Tibial artery (tissue), 4 donors: ENCODE results near the gene NAA25.

ENCODE experiments used
- DNase-seq, 2 donors: peaks; one replicate each; pipeline ENCODE4 v3.0.0-alpha.2; 2019
- H3K27ac ChIP-seq, 2 donors: fragments of 200-600 bp; sonication (generic) in 1 of 2; 1 replicate in 1 of 2; 2 replicates in 1 of 2; pipeline ENCODE4 v1.5.1; 2018 to 2019; ENCODE audit warnings: mild to moderate bottlenecking in 1 of 2
- H3K27me3 ChIP-seq, 2 donors: fragments of 200-600 bp; sonication (generic) in 1 of 2; one replicate each; pipeline versions ENCODE4 v1.5.1 to v1.6.0; 2016 to 2019
- H3K36me3 ChIP-seq, 3 donors: fragments of 200-600 bp; sonication (generic) in 2 of 3; one replicate each; pipeline ENCODE4 v1.5.1; 2016 to 2019; ENCODE audit warnings: mild to moderate bottlenecking in 2 of 3
- H3K4me1 ChIP-seq, 4 donors: fragments of 200-600 bp; sonication (generic) in 2 of 4; 1 replicate in 3 of 4; 2 replicates in 1 of 4; pipeline ENCODE4 v1.5.1; 2016 to 2019
- H3K4me3 ChIP-seq, 2 donors: fragments of 200-600 bp; sonication (generic) in 1 of 2; 1 replicate in 1 of 2; 2 replicates in 1 of 2; pipeline ENCODE4 v1.5.1; 2018 to 2019; ENCODE audit warnings: mild to moderate bottlenecking in 2 of 2
- H3K9me3 ChIP-seq, 3 donors: fragments of 200-600 bp; sonication (generic) in 1 of 3; one replicate each; pipeline ENCODE4 v1.5.1; 2016 to 2019
- intact Hi-C: fragments of 100-400 bp; cut with DNase I; formaldehyde crosslinking; loops from one replicate; pipeline ENCODE4 v1.15.0; 2023; ENCODE audit warnings: low total_unique reads
- TF ChIP-seq, protein P1 (sequence below), 2 experiments: fragments of 200-600 bp in 1 of 2; fragments of 450-650 bp in 1 of 2; IDR thresholded peaks; one replicate each; pipeline ENCODE4 v1.5.1; 2017 to 2019; ENCODE audit warnings: antibody characterized with exemption in 2 of 2, mild to moderate bottlenecking in 1 of 2, moderate library complexity in 1 of 2

The NAA25 gene

DNA sequence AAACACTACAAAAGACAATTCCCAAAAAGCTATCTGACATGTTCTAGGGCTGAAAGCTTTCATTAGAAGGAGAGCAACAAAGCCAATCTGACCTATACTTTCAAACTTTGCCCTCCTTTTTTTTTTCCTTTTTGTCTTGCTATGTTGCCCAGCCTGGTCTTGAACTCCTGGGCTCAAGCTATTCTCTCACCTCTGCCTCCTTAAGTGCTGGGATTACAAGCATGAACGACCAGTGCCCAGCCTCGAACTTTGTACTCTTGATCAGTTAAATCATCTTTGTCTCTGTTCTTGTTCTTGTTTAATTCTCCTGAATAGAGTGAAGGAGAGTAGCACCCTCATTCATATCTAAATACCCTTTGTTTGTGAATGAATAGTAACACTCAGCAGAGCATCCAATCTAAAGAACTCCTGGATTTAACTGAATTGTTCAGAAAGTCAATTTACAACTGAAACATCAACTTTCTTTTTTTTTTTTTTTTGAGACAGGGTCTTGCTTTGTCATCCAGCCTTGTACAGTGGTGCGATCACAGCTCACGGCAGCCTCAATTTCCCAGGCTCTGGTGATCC, 73.3 kb downstream of the NAA25 start:
- no peaks in the 10 kb centered on the region for H3K9me3 ChIP-seq
- TF ChIP-seq, protein P1, sequence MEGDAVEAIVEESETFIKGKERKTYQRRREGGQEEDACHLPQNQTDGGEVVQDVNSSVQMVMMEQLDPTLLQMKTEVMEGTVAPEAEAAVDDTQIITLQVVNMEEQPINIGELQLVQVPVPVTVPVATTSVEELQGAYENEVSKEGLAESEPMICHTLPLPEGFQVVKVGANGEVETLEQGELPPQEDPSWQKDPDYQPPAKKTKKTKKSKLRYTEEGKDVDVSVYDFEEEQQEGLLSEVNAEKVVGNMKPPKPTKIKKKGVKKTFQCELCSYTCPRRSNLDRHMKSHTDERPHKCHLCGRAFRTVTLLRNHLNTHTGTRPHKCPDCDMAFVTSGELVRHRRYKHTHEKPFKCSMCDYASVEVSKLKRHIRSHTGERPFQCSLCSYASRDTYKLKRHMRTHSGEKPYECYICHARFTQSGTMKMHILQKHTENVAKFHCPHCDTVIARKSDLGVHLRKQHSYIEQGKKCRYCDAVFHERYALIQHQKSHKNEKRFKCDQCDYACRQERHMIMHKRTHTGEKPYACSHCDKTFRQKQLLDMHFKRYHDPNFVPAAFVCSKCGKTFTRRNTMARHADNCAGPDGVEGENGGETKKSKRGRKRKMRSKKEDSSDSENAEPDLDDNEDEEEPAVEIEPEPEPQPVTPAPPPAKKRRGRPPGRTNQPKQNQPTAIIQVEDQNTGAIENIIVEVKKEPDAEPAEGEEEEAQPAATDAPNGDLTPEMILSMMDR (IDR thresholded peaks at IDR 0.05): no peak
- H3K27ac ChIP-seq: no peak overlapping the region
- H3K4me1 ChIP-seq: no peaks in the 10 kb centered on the region
- no peak overlapping the region for H3K4me3 ChIP-seq
- H3K27me3 ChIP-seq: no peaks in the 10 kb centered on the region
- intact Hi-C loops: no loop called here
- peaks cover 71 to 87% (median 80%) of the 10 kb centered on the region in 3 donors for H3K36me3 ChIP-seq
- DNase-seq: no peak

DNA sequence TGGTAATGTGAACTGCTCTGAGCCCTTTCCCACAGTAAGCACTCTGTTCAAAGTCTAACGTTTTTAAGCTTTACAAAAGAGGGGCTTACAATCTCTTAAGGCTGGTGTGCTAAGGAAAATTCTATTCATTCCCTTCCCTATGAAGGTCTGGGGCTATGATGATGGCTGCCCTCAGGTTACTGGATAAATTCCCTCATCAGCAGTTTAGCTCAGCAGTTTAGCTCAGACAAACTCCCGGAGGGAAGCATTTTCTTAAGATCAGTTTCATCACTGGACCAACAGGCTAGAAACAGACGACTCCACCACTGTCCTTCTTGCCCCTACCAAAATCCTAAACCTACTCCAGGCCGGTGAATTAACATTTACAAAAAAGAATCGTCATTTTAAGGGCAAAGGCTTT, 76.3 kb downstream of the NAA25 start:
- no peak for DNase-seq
- no peaks in the 10 kb centered on the region for H3K27me3 ChIP-seq
- peaks cover 51 to 80% (median 71%) of the 10 kb centered on the region in 3 donors for H3K36me3 ChIP-seq
- intact Hi-C loops: no loop called here
- no peak overlapping the region for H3K27ac ChIP-seq
- TF ChIP-seq, protein P1 (IDR thresholded peaks at IDR 0.05): no peak
- H3K9me3 ChIP-seq: no peaks in the 10 kb centered on the region
- H3K4me3 ChIP-seq: no peak overlapping the region
- H3K4me1 ChIP-seq: no peaks in the 10 kb centered on the region

DNA sequence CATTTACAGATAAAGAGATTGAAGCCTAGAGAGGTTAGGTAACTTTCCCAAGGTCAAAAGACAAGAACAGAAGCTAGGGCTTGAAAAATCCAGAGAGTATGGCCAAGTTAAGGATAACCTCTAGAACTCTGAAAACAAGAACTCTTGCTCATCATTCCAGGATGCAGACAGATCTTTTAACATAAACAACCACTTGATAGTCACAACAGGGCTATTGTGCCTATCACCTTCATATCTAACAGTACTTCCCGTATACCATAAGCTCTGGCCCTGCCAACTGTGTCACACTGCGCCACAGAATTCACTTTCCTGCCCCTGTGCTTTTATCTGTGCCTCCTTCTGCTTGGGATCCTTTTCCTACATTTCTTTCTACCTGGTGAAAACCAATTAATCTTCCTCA, 77.1 kb downstream of the NAA25 start:
- intact Hi-C loops: no loop called here
- Histone ChIP-seq H3K36me3 (peaks cover 45 to 72% (median 65%) of the 10 kb centered on the region in 3 donors), H3K4me1 (no peaks in the 10 kb centered on the region), H3K27ac (no peak overlapping the region), H3K27me3 (no peaks in the 10 kb centered on the region), H3K9me3 (no peaks in the 10 kb centered on the region), H3K4me3 (no peak overlapping the region)
- TF ChIP-seq, protein P1 (IDR thresholded peaks at IDR 0.05): no peak
- no peak for DNase-seq

DNA sequence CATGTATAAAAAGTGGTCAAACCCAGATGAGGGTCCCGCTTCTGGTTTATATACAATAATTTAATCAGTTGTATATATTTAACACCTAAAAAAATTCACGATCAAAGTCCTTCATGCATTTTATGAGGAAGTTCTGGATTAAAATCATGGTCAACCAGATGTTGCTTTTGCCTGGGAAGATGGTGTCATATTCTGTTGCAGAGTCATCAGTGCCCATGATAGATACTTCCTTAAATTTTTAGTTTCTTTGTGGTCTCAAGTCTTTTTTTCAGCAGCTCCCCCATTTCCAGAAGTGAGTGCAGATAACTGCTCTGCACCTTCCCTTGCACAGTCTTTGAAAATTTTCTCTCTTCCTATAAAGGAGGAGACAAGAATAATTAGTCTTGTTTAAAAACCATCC, 79.3 kb downstream of the NAA25 start:
- H3K27ac ChIP-seq: no peak overlapping the region
- TF ChIP-seq, protein P1 (IDR thresholded peaks at IDR 0.05): no peak
- H3K4me3 ChIP-seq: no peak overlapping the region
- intact Hi-C loops: no loop called here
- H3K36me3 ChIP-seq: peaks cover 38 to 65% (median 59%) of the 10 kb centered on the region in 3 donors
- no peaks in the 10 kb centered on the region for H3K4me1 ChIP-seq
- DNase-seq: no peak
- H3K27me3 ChIP-seq: no peaks in the 10 kb centered on the region
- no peaks in the 10 kb centered on the region for H3K9me3 ChIP-seq

DNA sequence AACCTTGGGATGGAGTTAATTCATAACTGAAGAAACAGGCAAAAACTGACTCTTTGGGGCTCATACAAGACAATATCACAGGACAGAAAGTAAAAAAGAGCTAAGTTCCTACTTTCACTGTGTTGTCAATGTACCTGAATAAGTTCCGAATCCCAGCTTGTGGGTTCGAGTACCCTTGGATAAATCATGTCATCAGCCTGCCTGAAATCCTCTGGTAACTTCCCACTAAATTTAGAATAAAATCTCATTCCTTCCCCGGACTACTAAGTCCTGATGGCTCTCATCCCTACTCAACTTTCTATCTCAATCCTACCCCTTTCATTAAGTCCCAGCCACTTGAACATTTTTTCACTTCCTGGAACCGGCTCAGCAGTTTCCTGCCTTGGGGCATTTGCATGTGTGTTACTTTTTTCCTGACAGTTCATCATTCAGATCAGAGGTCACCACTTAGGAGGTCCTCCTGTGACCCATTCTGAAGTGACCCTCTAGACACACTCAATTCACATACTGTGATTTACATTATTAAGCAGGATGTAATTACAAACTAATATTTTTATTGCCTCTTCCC, 82.7 kb downstream of the NAA25 start:
- DNase-seq: no peak
- H3K27ac ChIP-seq: no peak overlapping the region
- H3K36me3 ChIP-seq: peaks cover 25 to 72% (median 58%) of the 10 kb centered on the region in 3 donors
- TF ChIP-seq, protein P1 (IDR thresholded peaks at IDR 0.05): no peak
- H3K4me3 ChIP-seq: no peak overlapping the region
- no peaks in the 10 kb centered on the region for H3K27me3 ChIP-seq
- intact Hi-C loops: no loop called here
- H3K4me1 ChIP-seq: no peaks in the 10 kb centered on the region
- H3K9me3 ChIP-seq: no peaks in the 10 kb centered on the region
